ENCODE data around the gene SORCS2. TPM values are rescaled to one million over a fixed set of nuclear protein-coding genes. Genes with fewer than 3 reads are reported as not detected.

The SORCS2 gene
- total RNA-seq, 1 experiment from 2014 or later, result 0.06 TPM

DNA sequence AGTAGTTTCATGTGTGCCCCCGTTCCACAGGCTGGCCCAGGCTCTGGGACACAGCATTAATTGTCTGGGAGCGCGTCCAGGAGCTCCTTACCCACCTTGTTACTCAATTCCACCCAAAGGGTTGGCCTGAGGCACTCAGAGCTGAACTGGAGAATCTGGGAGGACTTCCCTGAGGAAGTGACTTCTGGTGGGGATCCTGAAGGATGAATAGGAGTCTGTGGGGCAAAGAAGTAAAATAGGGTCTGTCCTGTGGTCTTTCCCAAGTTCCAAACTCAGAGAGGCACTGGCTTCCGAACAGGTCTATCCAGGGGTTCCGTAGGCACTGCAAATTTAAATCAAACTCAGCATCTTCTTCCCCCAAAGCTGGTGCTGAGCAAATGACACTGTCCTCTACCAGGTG lies 543.1 kb downstream of the SORCS2 start:
- no peaks in the 10 kb centered on the region for H3K9me3 ChIP-seq (ENCODE audit: low read depth, low read length, poor library complexity, severe bottlenecking)
- H3K27ac ChIP-seq (ENCODE audit: low read depth, low read length, poor library complexity, severe bottlenecking), result no peak overlapping the region
- POLR2A ChIA-PET (ENCODE audit: low non-redundant PET), result no interaction called here
- no TSS peak for BruUV-seq (replicated peaks)
- H3K4me3 ChIP-seq (ENCODE audit: low read depth, low read length, poor library complexity, severe bottlenecking), result no peak overlapping the region
- intact Hi-C loops (cut with micrococcal nuclease; ENCODE audit: unreplicated experiment), result no loop called here
- TF ChIP-seq EZH2 (IDR thresholded peaks at IDR 0.05; ENCODE audit: borderline replicate concordance, low read depth, low read length, poor library complexity, severe bottlenecking), result no peak
- no peak for TF ChIP-seq CTCF (conservative IDR thresholded peaks at IDR 0.05; ENCODE audit: low read depth, low read length)
- DNase-seq (ENCODE audit: low spot score), result no peak
- no peaks in the 10 kb centered on the region for H3K36me3 ChIP-seq (ENCODE audit: insufficient read depth, low read length, poor library complexity, severe bottlenecking)
- no peaks in the 10 kb centered on the region for H3K27me3 ChIP-seq (replicated peaks; ENCODE audit: insufficient read depth, low read depth, low read length, poor library complexity)
- H3K4me1 ChIP-seq (ENCODE audit: insufficient read depth, low read length, poor library complexity, severe bottlenecking), result no peaks in the 10 kb centered on the region
- CTCF ChIA-PET, result no interaction called here

GRCh38 chr4:7735961-7736360 lies 543.6 kb downstream of the SORCS2 start:
- H3K4me3 ChIP-seq (ENCODE audit: low read depth, low read length, poor library complexity, severe bottlenecking), result no peak overlapping the region
- intact Hi-C loops (cut with micrococcal nuclease; ENCODE audit: unreplicated experiment), result no loop called here
- CTCF ChIA-PET, result no interaction called here
- POLR2A ChIA-PET (ENCODE audit: low non-redundant PET), result no interaction called here
- no peak for DNase-seq (ENCODE audit: low spot score)
- H3K36me3 ChIP-seq (ENCODE audit: insufficient read depth, low read length, poor library complexity, severe bottlenecking), result no peaks in the 10 kb centered on the region
- H3K27ac ChIP-seq (ENCODE audit: low read depth, low read length, poor library complexity, severe bottlenecking), result no peak overlapping the region
- H3K27me3 ChIP-seq (replicated peaks; ENCODE audit: insufficient read depth, low read depth, low read length, poor library complexity), result no peaks in the 10 kb centered on the region
- no TSS peak for BruUV-seq (replicated peaks)
- no peaks in the 10 kb centered on the region for H3K9me3 ChIP-seq (ENCODE audit: low read depth, low read length, poor library complexity, severe bottlenecking)
- TF ChIP-seq EZH2 (IDR thresholded peaks at IDR 0.05; ENCODE audit: borderline replicate concordance, low read depth, low read length, poor library complexity, severe bottlenecking) (no peak), CTCF (conservative IDR thresholded peaks at IDR 0.05; ENCODE audit: low read depth, low read length) (no peak)
- H3K4me1 ChIP-seq (ENCODE audit: insufficient read depth, low read length, poor library complexity, severe bottlenecking), result no peaks in the 10 kb centered on the region

GRCh38 chr4:7736436-7737267 lies 544.3 kb downstream of the SORCS2 start:
- Histone ChIP-seq H3K27ac (ENCODE audit: low read depth, low read length, poor library complexity, severe bottlenecking) (no peak overlapping the region), H3K4me3 (ENCODE audit: low read depth, low read length, poor library complexity, severe bottlenecking) (no peak overlapping the region), H3K36me3 (ENCODE audit: insufficient read depth, low read length, poor library complexity, severe bottlenecking) (no peaks in the 10 kb centered on the region), H3K4me1 (ENCODE audit: insufficient read depth, low read length, poor library complexity, severe bottlenecking) (no peaks in the 10 kb centered on the region), H3K9me3 (ENCODE audit: low read depth, low read length, poor library complexity, severe bottlenecking) (no peaks in the 10 kb centered on the region), H3K27me3 (replicated peaks; ENCODE audit: insufficient read depth, low read depth, low read length, poor library complexity) (no peaks in the 10 kb centered on the region)
- ChIA-PET CTCF (no interaction called here), POLR2A (ENCODE audit: low non-redundant PET) (no interaction called here)
- DNase-seq (ENCODE audit: low spot score), result no peak
- BruUV-seq (replicated peaks), result no TSS peak
- intact Hi-C loops (cut with micrococcal nuclease; ENCODE audit: unreplicated experiment), result no loop called here
- TF ChIP-seq CTCF (conservative IDR thresholded peaks at IDR 0.05; ENCODE audit: low read depth, low read length) (no peak), EZH2 (IDR thresholded peaks at IDR 0.05; ENCODE audit: borderline replicate concordance, low read depth, low read length, poor library complexity, severe bottlenecking) (no peak)

All from A673 (cell line).